ENCODE data around the gene SOX6.

GRCh38 chr11:16378906-16379305, 22.6 kb upstream of the SOX6 start:
- TF ChIP-seq CTCF (IDR thresholded peaks at IDR 0.05 in 4 of 5, conservative IDR thresholded peaks at IDR 0.05 in 1 of 5) (no peak), POLR2A (IDR thresholded peaks at IDR 0.05) (no peak)
